Fibroblast of lung (primary cell): Measurements from ENCODE around the gene ZMAT3. TPM values are rescaled to one million over a fixed set of nuclear protein-coding genes. Genes with fewer than 3 reads are reported as not detected.

Experiments used
- DNase-seq, 2 donors: peaks; one replicate each; pipeline versions ENCODE4 v3.0.0 to v3.0.0-alpha.2; 2010; ENCODE audit warnings: low read depth in 2 of 2
- H2AFZ ChIP-seq: 2 replicates; pipeline ENCODE4 v1.5.1; 2012; ENCODE audit warnings: low read length, control low read depth, inconsistent platforms
- H3K27ac ChIP-seq: 2 replicates; pipeline ENCODE4 v1.5.1; 2011; ENCODE audit warnings: low read length, control low read depth; ENCODE audit not compliant: insufficient read depth
- H3K27me3 ChIP-seq: 2 replicates; pipeline ENCODE4 v1.5.1; 2011; ENCODE audit warnings: mild to moderate bottlenecking, low read length; ENCODE audit not compliant: control insufficient read depth, insufficient read depth
- H3K36me3 ChIP-seq: 2 replicates; pipeline ENCODE4 v1.5.1; 2011; ENCODE audit warnings: low read length; ENCODE audit not compliant: control insufficient read depth, insufficient read depth
- H3K4me1 ChIP-seq: 2 replicates; pipeline ENCODE4 v1.5.1; 2011; ENCODE audit warnings: low read length; ENCODE audit not compliant: control insufficient read depth, insufficient read depth; ENCODE audit errors: extremely low read depth
- H3K4me2 ChIP-seq: 2 replicates; pipeline ENCODE4 v1.5.1; 2011; ENCODE audit warnings: low read length, control low read depth; ENCODE audit not compliant: insufficient read depth; ENCODE audit errors: extremely low read depth
- H3K4me3 ChIP-seq, 4 experiments: fragments of 200-600 bp in 1 of 4; sonication (generic) in 1 of 4; replicated peaks in 1 of 4; 2 replicates each; pipeline ENCODE4 v1.5.1; 2011 to 2016; ENCODE audit warnings: low read length in 4 of 4, low read depth in 3 of 4, mild to moderate bottlenecking in 3 of 4, control low read depth in 2 of 4, inconsistent platforms in 1 of 4, mixed read lengths in 1 of 4; ENCODE audit not compliant: insufficient read depth in 1 of 4; ENCODE audit errors: control extremely low read depth in 1 of 4
- H3K79me2 ChIP-seq: 2 replicates; pipeline ENCODE4 v1.5.1; 2012; ENCODE audit warnings: mild to moderate bottlenecking, low read length, inconsistent platforms; ENCODE audit not compliant: control insufficient read depth, insufficient read depth
- H3K9ac ChIP-seq: 2 replicates; pipeline ENCODE4 v1.5.1; 2011; ENCODE audit warnings: mild to moderate bottlenecking, low read length, control low read depth; ENCODE audit not compliant: insufficient read depth
- H3K9me3 ChIP-seq: 2 replicates; pipeline ENCODE4 v1.5.1; 2012; ENCODE audit warnings: low read depth, low read length; ENCODE audit not compliant: control insufficient read depth, insufficient read depth
- H4K20me1 ChIP-seq: 2 replicates; pipeline ENCODE4 v1.5.1; 2011; ENCODE audit warnings: low read length; ENCODE audit not compliant: control insufficient read depth, insufficient read depth; ENCODE audit errors: extremely low read depth
- EZH2 ChIP-seq: IDR thresholded peaks from 2 replicates; pipeline ENCODE4 v1.5.1; 2012; ENCODE audit warnings: low read length, control low read depth, mild to moderate bottlenecking; ENCODE audit errors: missing control alignments
- polyA plus RNA-seq, 2 donors: library from polyadenylated mRNA; depleted of rRNA in 1 of 2; stranded (reverse) in 1 of 2; unstranded in 1 of 2; fragments of >200 nt; gene quantifications; 2 replicates each; pipeline ENCODE4 v1.2.1, GENCODE V29; 2011 to 2012; ENCODE audit warnings: missing spikeins in 1 of 2
- total RNA-seq: library from RNA; depleted of rRNA; stranded (reverse); fragments of >200 nt; gene quantifications from 2 replicates; pipeline ENCODE4 v1.2.1, GENCODE V29; 2014
- TF ChIP-seq, protein P1 (sequence below), 2 donors: IDR thresholded peaks in 1 of 2; conservative IDR thresholded peaks in 1 of 2; 1 replicate in 1 of 2; 2 replicates in 1 of 2; pipeline ENCODE4 v1.5.1; 2011 to 2012; ENCODE audit warnings: low read length in 2 of 2, control low read depth in 1 of 2, inconsistent platforms in 1 of 2, low read depth in 1 of 2, mild to moderate bottlenecking in 1 of 2

The ZMAT3 gene
- total and polyA plus RNA-seq, 2 donors (not counting 1 experiment from before 2014, with no cell fraction given), result 34.3 to 34.8 TPM

DNA sequence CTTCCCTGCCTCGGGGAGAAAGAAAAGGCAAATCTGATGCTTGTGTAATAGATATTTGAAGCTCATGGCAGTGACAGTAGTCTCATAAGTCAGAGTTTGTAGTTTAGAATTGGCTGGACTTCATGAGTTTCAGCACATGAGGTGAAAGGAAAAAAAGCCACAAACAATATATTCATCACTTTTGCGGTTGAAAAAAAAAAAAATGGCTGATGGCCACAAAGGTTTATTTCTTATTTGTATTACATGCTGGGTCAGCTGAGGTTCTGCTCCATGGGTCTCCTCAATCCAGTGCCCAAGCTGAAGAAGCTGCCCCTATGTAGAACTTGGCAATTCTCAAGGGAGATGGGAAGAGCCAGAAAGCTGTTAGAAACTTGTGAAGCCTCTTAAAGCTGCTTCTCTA, 2.2 kb upstream of the ZMAT3 start:
- Histone ChIP-seq H3K27ac (no peak overlapping the region), H3K36me3 (no peaks in the 10 kb centered on the region), H2AFZ (no peak overlapping the region), H3K4me2 (no peak overlapping the region), H3K9me3 (no peaks in the 10 kb centered on the region), H3K9ac (no peak overlapping the region), H3K4me1 (no peaks in the 10 kb centered on the region), H3K4me3 (no peak overlapping the region), H3K27me3 (no peaks in the 10 kb centered on the region), H4K20me1 (no peaks in the 10 kb centered on the region), H3K79me2 (peaks cover 25% of the 10 kb centered on the region)
- DNase-seq, result no peak
- TF ChIP-seq EZH2, result no peak

DNA sequence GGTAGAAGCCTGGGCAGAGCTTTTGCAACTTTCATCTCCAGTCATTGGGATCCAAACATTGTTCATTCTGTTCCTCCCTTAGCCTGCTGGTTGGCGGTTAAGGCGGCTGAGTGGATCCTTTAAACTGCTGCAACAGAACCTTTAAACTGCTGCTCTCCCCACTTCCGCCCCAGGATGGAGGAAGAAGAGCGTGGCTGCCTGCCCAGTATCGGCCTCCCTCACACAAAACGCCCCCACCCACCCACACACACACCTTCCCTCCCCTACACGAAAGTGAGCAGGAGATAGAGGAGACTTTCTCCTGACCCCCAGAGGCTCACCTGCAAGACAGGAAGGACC, 460 bp upstream of the ZMAT3 start:
- Histone ChIP-seq H3K36me3 (no peaks in the 10 kb centered on the region), H3K27ac (peak overlapping the region; percentile 85), H3K4me1 (no peaks in the 10 kb centered on the region), H3K27me3 (no peaks in the 10 kb centered on the region), H3K9me3 (no peaks in the 10 kb centered on the region), H3K4me3 (peak overlapping the region; percentile 77 to 99 (median 94)), H4K20me1 (no peaks in the 10 kb centered on the region), H3K79me2 (peaks cover 42% of the 10 kb centered on the region), H3K4me2 (peak overlapping the region; percentile 99), H2AFZ (peak overlapping the region; percentile 96), H3K9ac (peak overlapping the region; percentile 66)
- TF ChIP-seq EZH2, result no peak
- TF ChIP-seq, protein P1, sequence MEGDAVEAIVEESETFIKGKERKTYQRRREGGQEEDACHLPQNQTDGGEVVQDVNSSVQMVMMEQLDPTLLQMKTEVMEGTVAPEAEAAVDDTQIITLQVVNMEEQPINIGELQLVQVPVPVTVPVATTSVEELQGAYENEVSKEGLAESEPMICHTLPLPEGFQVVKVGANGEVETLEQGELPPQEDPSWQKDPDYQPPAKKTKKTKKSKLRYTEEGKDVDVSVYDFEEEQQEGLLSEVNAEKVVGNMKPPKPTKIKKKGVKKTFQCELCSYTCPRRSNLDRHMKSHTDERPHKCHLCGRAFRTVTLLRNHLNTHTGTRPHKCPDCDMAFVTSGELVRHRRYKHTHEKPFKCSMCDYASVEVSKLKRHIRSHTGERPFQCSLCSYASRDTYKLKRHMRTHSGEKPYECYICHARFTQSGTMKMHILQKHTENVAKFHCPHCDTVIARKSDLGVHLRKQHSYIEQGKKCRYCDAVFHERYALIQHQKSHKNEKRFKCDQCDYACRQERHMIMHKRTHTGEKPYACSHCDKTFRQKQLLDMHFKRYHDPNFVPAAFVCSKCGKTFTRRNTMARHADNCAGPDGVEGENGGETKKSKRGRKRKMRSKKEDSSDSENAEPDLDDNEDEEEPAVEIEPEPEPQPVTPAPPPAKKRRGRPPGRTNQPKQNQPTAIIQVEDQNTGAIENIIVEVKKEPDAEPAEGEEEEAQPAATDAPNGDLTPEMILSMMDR (conservative IDR thresholded peaks at IDR 0.05 in 1 of 2, IDR thresholded peaks at IDR 0.05 in 1 of 2; ENCODE audit: low read depth in 1 of 2, low read length in 2 of 2), result no peak
- DNase-seq, result peak; percentile 28 to 34

DNA sequence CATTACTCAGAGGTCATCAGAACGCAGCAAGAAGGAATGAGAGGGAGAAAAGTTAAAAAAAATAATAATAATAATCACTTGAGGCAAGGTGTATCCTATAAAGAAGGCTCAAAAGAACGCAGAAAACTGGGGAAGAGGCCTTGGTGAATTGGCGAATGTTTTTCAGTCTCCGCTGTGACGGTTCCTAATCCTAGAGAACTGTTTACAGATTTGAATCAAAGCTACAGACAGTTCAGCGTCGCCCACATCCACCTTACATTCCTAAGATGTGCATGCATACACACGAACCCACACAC, 634 bp downstream of the ZMAT3 start:
- H3K9ac ChIP-seq, result peak overlapping the region; percentile 66
- no peak for TF ChIP-seq EZH2
- TF ChIP-seq, protein P1 (conservative IDR thresholded peaks at IDR 0.05 in 1 of 2, IDR thresholded peaks at IDR 0.05 in 1 of 2; ENCODE audit: low read depth in 1 of 2, low read length in 2 of 2), result no peak
- peak overlapping the region; percentile 85 for H3K27ac ChIP-seq
- H2AFZ ChIP-seq, result peak overlapping the region; percentile 96
- H3K9me3 ChIP-seq, result no peaks in the 10 kb centered on the region
- H3K36me3 ChIP-seq, result peaks cover 1% of the 10 kb centered on the region
- H3K4me2 ChIP-seq, result peak overlapping the region; percentile 86
- H3K4me1 ChIP-seq, result no peaks in the 10 kb centered on the region
- H4K20me1 ChIP-seq, result no peaks in the 10 kb centered on the region
- peak overlapping the region; percentile 78 to 99 (median 94) for H3K4me3 ChIP-seq
- peaks cover 52% of the 10 kb centered on the region for H3K79me2 ChIP-seq
- no peak for DNase-seq
- H3K27me3 ChIP-seq, result no peaks in the 10 kb centered on the region
